ENCODE results near the gene CSNK1G3.

Gene CSNK1G3

GRCh38 chr5:123549256-123549904, 37.4 kb downstream of the CSNK1G3 start:
- Histone ChIP-seq H3K36me3 (ENCODE audit: low read depth) (peaks cover 25% of the 10 kb centered on the region), H3K4me3 (ENCODE audit: severe bottlenecking) (no peak overlapping the region), H3K9me3 (ENCODE audit: severe bottlenecking) (no peaks in the 10 kb centered on the region), H3K4me1 (ENCODE audit: insufficient read depth, poor library complexity, severe bottlenecking) (no peaks in the 10 kb centered on the region), H3K27me3 (ENCODE audit: insufficient read depth, poor library complexity, severe bottlenecking) (no peaks in the 10 kb centered on the region), H3K27ac (ENCODE audit: poor library complexity, severe bottlenecking) (no peak overlapping the region)
- TF ChIP-seq, protein P1, sequence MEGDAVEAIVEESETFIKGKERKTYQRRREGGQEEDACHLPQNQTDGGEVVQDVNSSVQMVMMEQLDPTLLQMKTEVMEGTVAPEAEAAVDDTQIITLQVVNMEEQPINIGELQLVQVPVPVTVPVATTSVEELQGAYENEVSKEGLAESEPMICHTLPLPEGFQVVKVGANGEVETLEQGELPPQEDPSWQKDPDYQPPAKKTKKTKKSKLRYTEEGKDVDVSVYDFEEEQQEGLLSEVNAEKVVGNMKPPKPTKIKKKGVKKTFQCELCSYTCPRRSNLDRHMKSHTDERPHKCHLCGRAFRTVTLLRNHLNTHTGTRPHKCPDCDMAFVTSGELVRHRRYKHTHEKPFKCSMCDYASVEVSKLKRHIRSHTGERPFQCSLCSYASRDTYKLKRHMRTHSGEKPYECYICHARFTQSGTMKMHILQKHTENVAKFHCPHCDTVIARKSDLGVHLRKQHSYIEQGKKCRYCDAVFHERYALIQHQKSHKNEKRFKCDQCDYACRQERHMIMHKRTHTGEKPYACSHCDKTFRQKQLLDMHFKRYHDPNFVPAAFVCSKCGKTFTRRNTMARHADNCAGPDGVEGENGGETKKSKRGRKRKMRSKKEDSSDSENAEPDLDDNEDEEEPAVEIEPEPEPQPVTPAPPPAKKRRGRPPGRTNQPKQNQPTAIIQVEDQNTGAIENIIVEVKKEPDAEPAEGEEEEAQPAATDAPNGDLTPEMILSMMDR (IDR thresholded peaks at IDR 0.05; ENCODE audit: poor library complexity, severe bottlenecking): no peak
- DNase-seq (ENCODE audit: low spot score) (no peak), ATAC-seq (ENCODE audit: low read depth) (no peak)

DNA sequence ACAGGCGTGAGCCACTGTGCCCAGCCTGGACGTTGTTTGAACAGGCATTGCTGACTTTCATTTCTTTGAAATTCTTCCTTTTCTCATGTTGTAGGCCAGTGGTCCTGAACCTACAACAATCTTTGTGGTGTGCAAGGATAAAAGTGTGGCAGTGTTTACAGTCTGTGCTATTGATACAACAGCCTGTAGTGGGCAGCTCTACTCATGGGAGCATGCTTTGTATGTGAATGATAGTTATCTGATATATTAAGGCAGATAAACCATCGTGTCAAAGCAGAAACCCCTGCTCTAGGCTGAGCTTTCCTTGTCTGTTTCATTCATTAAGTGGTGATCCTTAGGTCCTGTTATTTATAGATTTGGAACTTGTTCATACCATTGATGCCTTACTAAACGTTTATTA, 42.6 kb downstream of the CSNK1G3 start:
- H3K9me3 ChIP-seq (ENCODE audit: severe bottlenecking): no peaks in the 10 kb centered on the region
- H3K36me3 ChIP-seq (ENCODE audit: low read depth): peaks cover 25% of the 10 kb centered on the region
- DNase-seq (ENCODE audit: low spot score): no peak
- TF ChIP-seq, protein P1 (IDR thresholded peaks at IDR 0.05; ENCODE audit: poor library complexity, severe bottlenecking): peak; percentile 15
- no peaks in the 10 kb centered on the region for H3K4me1 ChIP-seq (ENCODE audit: insufficient read depth, poor library complexity, severe bottlenecking)
- ATAC-seq (ENCODE audit: low read depth): peak; percentile 30; the same call in 2 of the 3 replicates
- no peak overlapping the region for H3K4me3 ChIP-seq (ENCODE audit: severe bottlenecking)
- no peaks in the 10 kb centered on the region for H3K27me3 ChIP-seq (ENCODE audit: insufficient read depth, poor library complexity, severe bottlenecking)
- no peak overlapping the region for H3K27ac ChIP-seq (ENCODE audit: poor library complexity, severe bottlenecking)

DNA sequence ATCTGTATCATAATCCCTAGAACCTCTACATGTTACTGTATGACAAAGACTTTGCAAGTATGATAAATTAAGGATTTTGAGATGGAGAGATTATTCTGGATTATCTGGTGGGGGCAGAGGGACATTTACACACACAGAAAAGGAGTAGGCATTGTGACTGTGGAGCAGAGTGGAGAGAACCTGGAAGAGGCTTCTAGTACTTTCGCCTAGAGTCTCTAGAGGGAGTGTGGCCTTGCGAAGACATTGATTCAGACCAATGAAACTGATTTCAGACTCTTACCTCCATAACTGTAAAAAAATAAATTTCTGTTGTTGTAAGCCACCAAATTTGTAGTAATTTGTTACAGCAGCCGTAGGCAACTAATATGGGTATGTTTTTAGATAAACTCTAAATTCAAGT, 45.9 kb downstream of the CSNK1G3 start:
- no peak overlapping the region for H3K27ac ChIP-seq (ENCODE audit: poor library complexity, severe bottlenecking)
- no peaks in the 10 kb centered on the region for H3K9me3 ChIP-seq (ENCODE audit: severe bottlenecking)
- no peaks in the 10 kb centered on the region for H3K27me3 ChIP-seq (ENCODE audit: insufficient read depth, poor library complexity, severe bottlenecking)
- peaks cover 18% of the 10 kb centered on the region for H3K36me3 ChIP-seq (ENCODE audit: low read depth)
- ATAC-seq (ENCODE audit: low read depth): no peak
- no peak overlapping the region for H3K4me3 ChIP-seq (ENCODE audit: severe bottlenecking)
- DNase-seq (ENCODE audit: low spot score): no peak
- H3K4me1 ChIP-seq (ENCODE audit: insufficient read depth, poor library complexity, severe bottlenecking): no peaks in the 10 kb centered on the region
- TF ChIP-seq, protein P1 (IDR thresholded peaks at IDR 0.05; ENCODE audit: poor library complexity, severe bottlenecking): no peak

DNA sequence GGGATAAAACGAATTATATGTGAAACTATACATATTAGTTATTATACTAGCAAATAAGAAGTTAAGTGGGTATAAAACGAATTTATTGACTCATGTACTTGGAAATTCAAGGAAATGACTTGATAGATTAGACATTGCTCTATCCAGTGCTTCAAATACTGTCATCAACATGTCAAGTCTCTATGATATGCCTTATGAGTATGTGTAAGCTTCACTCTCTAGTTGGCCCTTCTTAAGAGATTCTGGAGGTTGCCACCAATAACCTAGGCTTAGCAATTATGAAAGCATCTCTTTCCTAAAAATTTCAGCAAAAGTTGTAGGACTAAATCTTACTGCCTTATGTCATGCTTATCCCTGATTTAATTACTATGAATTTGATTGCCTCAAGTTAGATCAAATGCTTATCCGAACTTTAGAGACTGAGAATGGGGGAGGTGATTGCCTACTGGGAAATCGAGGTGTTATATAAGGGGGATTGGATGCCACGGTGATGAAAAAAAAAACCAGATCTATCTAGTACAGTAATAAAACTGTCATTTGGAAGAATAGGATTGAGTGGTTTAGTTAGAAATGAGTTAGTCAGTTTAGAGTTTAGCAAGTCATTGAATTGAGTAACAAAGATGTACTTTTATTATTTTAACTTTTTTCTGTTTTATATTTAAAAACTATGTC, 46.9 kb downstream of the CSNK1G3 start:
- DNase-seq (ENCODE audit: low spot score) (no peak), ATAC-seq (ENCODE audit: low read depth) (no peak)
- Histone ChIP-seq H3K4me1 (ENCODE audit: insufficient read depth, poor library complexity, severe bottlenecking) (no peaks in the 10 kb centered on the region), H3K27me3 (ENCODE audit: insufficient read depth, poor library complexity, severe bottlenecking) (no peaks in the 10 kb centered on the region), H3K9me3 (ENCODE audit: severe bottlenecking) (no peaks in the 10 kb centered on the region), H3K4me3 (ENCODE audit: severe bottlenecking) (no peak overlapping the region), H3K36me3 (ENCODE audit: low read depth) (peaks cover 18% of the 10 kb centered on the region), H3K27ac (ENCODE audit: poor library complexity, severe bottlenecking) (no peak overlapping the region)
- TF ChIP-seq, protein P1 (IDR thresholded peaks at IDR 0.05; ENCODE audit: poor library complexity, severe bottlenecking): no peak

- H3K9me3 ChIP-seq (ENCODE audit: severe bottlenecking): no peaks in the 10 kb centered on the region
- H3K4me3 ChIP-seq (ENCODE audit: severe bottlenecking): no peak overlapping the region
- H3K4me1 ChIP-seq (ENCODE audit: insufficient read depth, poor library complexity, severe bottlenecking): no peaks in the 10 kb centered on the region
- no peak for DNase-seq (ENCODE audit: low spot score)
- no peaks in the 10 kb centered on the region for H3K27me3 ChIP-seq (ENCODE audit: insufficient read depth, poor library complexity, severe bottlenecking)
- H3K27ac ChIP-seq (ENCODE audit: poor library complexity, severe bottlenecking): no peak overlapping the region
- ATAC-seq (ENCODE audit: low read depth): no peak
- TF ChIP-seq, protein P1 (IDR thresholded peaks at IDR 0.05; ENCODE audit: poor library complexity, severe bottlenecking): no peak
- peaks cover 19% of the 10 kb centered on the region for H3K36me3 ChIP-seq (ENCODE audit: low read depth)
These were observed 47.4 kb downstream of the CSNK1G3 start for GRCh38 chr5:123559434-123559775.

All from RWPE2 (cell line).